Measurements from ENCODE around the gene HYAL3. TPM values are rescaled to one million over a fixed set of nuclear protein-coding genes. Genes with fewer than 3 reads are reported as not detected.

The HYAL3 gene
- total and polyA plus RNA-seq, 2 donors from 2014 or later, result 2.0 to 3.2 TPM

DNA sequence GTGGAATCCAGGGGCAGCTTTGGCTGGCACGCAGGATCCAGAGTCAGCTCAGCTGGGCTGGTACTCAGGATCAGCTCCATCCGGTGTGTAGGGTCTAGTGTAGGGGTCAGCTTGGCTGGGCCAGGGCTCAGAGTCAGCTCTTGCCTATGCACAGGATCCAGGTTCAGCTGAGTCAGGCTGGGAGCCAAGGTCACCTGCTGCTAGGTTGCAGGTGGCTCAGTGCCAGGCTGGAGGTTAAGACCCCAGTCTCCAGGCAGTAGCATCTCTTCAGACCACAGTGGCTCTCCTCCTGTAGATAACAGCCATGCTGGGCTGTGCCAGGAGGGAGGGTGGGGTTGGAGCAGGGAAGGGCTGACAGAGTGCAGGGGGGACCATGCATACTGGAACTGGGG lies 1.8 kb downstream of the HYAL3 start:
- intact Hi-C loops (cut with DNase I), result no loop called here
- TF ChIP-seq, protein P1, sequence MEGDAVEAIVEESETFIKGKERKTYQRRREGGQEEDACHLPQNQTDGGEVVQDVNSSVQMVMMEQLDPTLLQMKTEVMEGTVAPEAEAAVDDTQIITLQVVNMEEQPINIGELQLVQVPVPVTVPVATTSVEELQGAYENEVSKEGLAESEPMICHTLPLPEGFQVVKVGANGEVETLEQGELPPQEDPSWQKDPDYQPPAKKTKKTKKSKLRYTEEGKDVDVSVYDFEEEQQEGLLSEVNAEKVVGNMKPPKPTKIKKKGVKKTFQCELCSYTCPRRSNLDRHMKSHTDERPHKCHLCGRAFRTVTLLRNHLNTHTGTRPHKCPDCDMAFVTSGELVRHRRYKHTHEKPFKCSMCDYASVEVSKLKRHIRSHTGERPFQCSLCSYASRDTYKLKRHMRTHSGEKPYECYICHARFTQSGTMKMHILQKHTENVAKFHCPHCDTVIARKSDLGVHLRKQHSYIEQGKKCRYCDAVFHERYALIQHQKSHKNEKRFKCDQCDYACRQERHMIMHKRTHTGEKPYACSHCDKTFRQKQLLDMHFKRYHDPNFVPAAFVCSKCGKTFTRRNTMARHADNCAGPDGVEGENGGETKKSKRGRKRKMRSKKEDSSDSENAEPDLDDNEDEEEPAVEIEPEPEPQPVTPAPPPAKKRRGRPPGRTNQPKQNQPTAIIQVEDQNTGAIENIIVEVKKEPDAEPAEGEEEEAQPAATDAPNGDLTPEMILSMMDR (IDR thresholded peaks at IDR 0.05; ENCODE audit: borderline replicate concordance, extremely low read depth, insufficient read depth), result no peak

DNA sequence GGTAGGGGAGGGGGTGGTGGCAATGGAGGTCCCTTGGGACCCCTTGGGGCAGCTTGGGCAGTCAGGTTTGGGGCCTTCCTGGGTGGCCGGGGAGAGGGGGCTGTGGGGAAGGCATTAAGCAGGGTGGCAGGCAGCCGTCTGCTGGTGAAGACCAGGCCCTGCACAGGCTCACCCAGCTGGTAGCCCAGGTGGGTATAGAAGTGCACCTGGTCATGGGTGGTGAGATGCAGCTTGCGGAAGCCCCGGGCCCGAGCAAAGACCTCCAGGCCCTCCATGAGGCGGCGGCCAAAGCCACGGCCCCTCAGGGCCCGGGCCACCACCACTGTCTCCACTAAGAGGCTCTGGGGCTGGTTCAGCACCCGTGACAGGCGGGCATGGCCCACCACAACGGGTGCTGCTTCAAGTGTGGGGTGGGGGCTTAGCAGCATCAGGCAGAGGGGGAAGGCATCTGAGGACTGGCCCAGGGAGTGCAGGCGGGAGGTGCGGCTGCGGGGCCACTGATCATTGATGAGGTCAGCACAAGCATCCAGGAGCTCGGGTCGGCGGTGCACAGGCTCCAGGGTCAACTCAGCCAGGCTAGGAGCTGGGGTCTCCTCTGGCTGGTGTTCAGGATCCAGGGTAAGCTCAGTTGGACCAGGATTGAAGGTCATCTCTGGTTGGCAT lies 2.4 kb downstream of the HYAL3 start:
- no peak overlapping the region for H3K9ac ChIP-seq (ENCODE audit: low read length in 3 of 3)
- intact Hi-C loops (cut with DNase I), result no loop called here
- TF ChIP-seq, protein P1 (IDR thresholded peaks at IDR 0.05; ENCODE audit: borderline replicate concordance, extremely low read depth, insufficient read depth), result no peak
- FAIRE-seq (no peak), DNase-seq (peak in 1 of 5 donors; percentile 64)
- no peak overlapping the region for H3K4me3 ChIP-seq (ENCODE audit: low read length in 3 of 3)
- peaks cover 7 to 31% (median 27%) of the 10 kb centered on the region in 3 donors for H3K4me1 ChIP-seq (ENCODE audit: control insufficient read depth in 2 of 3, insufficient read depth in 2 of 3, low read depth in 1 of 3, low read length in 3 of 3)
- H3K27ac ChIP-seq (ENCODE audit: low read depth in 2 of 2, low read length in 2 of 2), result no peak overlapping the region
- H3K36me3 ChIP-seq (ENCODE audit: control insufficient read depth in 2 of 3, insufficient read depth in 3 of 3, low read length in 3 of 3), result peaks cover 0 to 6% (median 3%) of the 10 kb centered on the region in 3 donors
- no peaks in the 10 kb centered on the region for H3K9me3 ChIP-seq (ENCODE audit: control insufficient read depth in 2 of 3, insufficient read depth in 1 of 3, low read length in 3 of 3)
- no peaks in the 10 kb centered on the region for H3K27me3 ChIP-seq (ENCODE audit: control insufficient read depth, insufficient read depth, low read length)

More for the DNA sequence above, 1.8 kb downstream of the HYAL3 start:
- Histone ChIP-seq H3K4me3 (ENCODE audit: low read length in 3 of 3) (no peak overlapping the region), H3K27ac (ENCODE audit: low read depth in 2 of 2, low read length in 2 of 2) (no peak overlapping the region), H3K36me3 (ENCODE audit: control insufficient read depth in 2 of 3, insufficient read depth in 3 of 3, low read length in 3 of 3) (peaks cover 0 to 6% (median 3%) of the 10 kb centered on the region in 3 donors), H3K9ac (ENCODE audit: low read length in 3 of 3) (no peak overlapping the region), H3K27me3 (ENCODE audit: control insufficient read depth, insufficient read depth, low read length) (no peaks in the 10 kb centered on the region), H3K9me3 (ENCODE audit: control insufficient read depth in 2 of 3, insufficient read depth in 1 of 3, low read length in 3 of 3) (no peaks in the 10 kb centered on the region), H3K4me1 (ENCODE audit: control insufficient read depth in 2 of 3, insufficient read depth in 2 of 3, low read depth in 1 of 3, low read length in 3 of 3) (peaks cover 7 to 36% (median 27%) of the 10 kb centered on the region in 3 donors)
- FAIRE-seq (no peak), DNase-seq (peak in 1 of 5 donors; percentile 59)

DNA sequence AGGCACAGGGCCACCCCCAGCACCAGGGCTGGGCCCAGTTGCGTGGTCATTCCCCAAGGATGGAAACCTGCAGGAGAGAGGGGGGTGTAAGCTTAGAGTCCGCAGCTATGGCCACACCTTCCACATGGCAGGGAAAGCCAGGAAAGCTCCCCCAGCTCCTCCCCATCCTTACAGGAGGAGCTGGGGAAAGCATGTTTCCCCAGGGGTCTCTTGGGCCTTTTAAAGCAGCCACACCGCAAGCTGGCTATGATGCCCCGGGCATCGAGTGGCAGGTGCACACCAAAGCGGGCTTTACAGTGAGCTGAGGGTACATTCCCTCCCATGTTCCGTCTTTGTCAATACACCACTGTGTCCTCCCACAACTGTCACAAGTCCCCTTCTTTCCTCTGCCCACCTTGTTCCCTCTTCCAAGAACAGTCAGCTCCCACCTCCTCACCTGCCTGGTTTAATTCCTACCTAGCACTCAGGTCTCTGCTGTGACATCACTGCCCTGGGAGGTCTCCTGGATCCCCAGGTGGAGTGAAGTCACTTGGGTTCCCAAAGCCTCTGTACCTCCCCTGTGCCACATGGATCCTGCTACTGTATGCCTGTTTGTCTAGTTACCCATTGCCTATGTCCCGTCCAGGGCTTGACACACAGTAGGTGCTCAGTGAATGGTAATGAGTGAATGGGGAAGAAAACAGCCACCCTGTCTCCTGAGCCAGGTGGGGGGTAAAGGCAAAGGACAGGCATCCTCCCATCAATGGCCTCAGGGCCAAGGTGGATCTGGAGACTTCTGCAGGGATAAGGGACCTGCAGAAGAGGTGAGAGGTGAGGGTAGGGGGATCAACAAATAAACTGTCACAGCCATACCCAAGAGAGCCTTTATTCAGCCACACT lies 3.4 kb downstream of the HYAL3 start:
- Histone ChIP-seq H3K4me1 (ENCODE audit: control insufficient read depth in 2 of 3, insufficient read depth in 2 of 3, low read depth in 1 of 3, low read length in 3 of 3) (peaks cover 7 to 35% (median 34%) of the 10 kb centered on the region in 3 donors), H3K27ac (ENCODE audit: low read depth in 2 of 2, low read length in 2 of 2) (no peak overlapping the region), H3K36me3 (ENCODE audit: control insufficient read depth in 2 of 3, insufficient read depth in 3 of 3, low read length in 3 of 3) (peaks cover 0 to 6% (median 3%) of the 10 kb centered on the region in 3 donors), H3K9ac (ENCODE audit: low read length in 3 of 3) (no peak overlapping the region), H3K27me3 (ENCODE audit: control insufficient read depth, insufficient read depth, low read length) (no peaks in the 10 kb centered on the region), H3K9me3 (ENCODE audit: control insufficient read depth in 2 of 3, insufficient read depth in 1 of 3, low read length in 3 of 3) (no peaks in the 10 kb centered on the region), H3K4me3 (ENCODE audit: low read length in 3 of 3) (no peak overlapping the region)
- TF ChIP-seq, protein P1 (IDR thresholded peaks at IDR 0.05; ENCODE audit: borderline replicate concordance, extremely low read depth, insufficient read depth), result no peak
- intact Hi-C loops (cut with DNase I), result no loop called here
- DNase-seq (peak in 1 of 5 donors; percentile 48), FAIRE-seq (no peak)
